PFSK-1 (cell line): ENCODE data around the gene MTCL3.

Experiments
- FOXP2 ChIP-seq: optimal IDR thresholded peaks from 2 replicates; pipeline ENCODE3; 2011; ENCODE audit warnings: borderline replicate concordance, control low read depth, inconsistent platforms; ENCODE audit not compliant: insufficient read depth; ENCODE audit errors: extremely low read length, extremely low read depth
- POLR2AphosphoS5 ChIP-seq: IDR thresholded peaks from 2 replicates; pipeline ENCODE4 v1.6.1; 2012; ENCODE audit warnings: low read depth, mild to moderate bottlenecking, control low read depth, low read length, moderate library complexity
- SIN3A ChIP-seq: IDR thresholded peaks from 2 replicates; pipeline ENCODE4 v1.6.1; 2012; ENCODE audit warnings: mild to moderate bottlenecking, low read length, moderate library complexity, borderline replicate concordance; ENCODE audit not compliant: insufficient read depth
- TAF1 ChIP-seq: IDR thresholded peaks from 2 replicates; pipeline ENCODE4 v1.6.1; 2012; ENCODE audit warnings: low read length, control low read depth, borderline replicate concordance; ENCODE audit not compliant: insufficient read depth
- TF ChIP-seq, protein P1 (sequence below), 2 experiments: IDR thresholded peaks; 2 replicates each; pipeline versions ENCODE4 v1.6.1 to v1.8.0; 2011 to 2012; ENCODE audit warnings: low read depth in 2 of 2, low read length in 2 of 2, control low read depth in 1 of 2, inconsistent platforms in 1 of 2, mild to moderate bottlenecking in 1 of 2, moderate library complexity in 1 of 2; ENCODE audit not compliant: insufficient read depth in 1 of 2

MTCL3 gene

DNA sequence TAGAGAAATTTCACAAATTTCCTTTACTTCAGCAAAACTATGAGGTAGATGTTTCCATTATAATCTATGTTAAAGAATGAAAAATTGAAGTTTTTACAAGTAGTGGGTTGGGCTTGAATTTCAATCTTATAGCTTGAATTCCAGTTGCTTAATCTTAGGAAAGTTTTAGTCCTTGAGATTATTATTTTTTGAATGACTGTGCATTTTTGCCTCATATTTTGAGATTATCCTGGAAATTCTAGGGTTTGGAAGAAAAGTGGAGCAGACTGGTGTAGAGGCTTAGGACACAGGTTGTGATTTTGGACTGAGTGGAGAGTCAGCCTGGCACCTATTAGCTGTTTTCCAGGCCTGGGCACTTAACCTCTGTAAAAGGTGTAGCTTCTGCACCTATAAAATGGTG lies 5.7 kb downstream of the MTCL3 start:
- TF ChIP-seq FOXP2 (no peak), POLR2AphosphoS5 (no peak), TAF1 (no peak), SIN3A (no peak)
- TF ChIP-seq, protein P1, sequence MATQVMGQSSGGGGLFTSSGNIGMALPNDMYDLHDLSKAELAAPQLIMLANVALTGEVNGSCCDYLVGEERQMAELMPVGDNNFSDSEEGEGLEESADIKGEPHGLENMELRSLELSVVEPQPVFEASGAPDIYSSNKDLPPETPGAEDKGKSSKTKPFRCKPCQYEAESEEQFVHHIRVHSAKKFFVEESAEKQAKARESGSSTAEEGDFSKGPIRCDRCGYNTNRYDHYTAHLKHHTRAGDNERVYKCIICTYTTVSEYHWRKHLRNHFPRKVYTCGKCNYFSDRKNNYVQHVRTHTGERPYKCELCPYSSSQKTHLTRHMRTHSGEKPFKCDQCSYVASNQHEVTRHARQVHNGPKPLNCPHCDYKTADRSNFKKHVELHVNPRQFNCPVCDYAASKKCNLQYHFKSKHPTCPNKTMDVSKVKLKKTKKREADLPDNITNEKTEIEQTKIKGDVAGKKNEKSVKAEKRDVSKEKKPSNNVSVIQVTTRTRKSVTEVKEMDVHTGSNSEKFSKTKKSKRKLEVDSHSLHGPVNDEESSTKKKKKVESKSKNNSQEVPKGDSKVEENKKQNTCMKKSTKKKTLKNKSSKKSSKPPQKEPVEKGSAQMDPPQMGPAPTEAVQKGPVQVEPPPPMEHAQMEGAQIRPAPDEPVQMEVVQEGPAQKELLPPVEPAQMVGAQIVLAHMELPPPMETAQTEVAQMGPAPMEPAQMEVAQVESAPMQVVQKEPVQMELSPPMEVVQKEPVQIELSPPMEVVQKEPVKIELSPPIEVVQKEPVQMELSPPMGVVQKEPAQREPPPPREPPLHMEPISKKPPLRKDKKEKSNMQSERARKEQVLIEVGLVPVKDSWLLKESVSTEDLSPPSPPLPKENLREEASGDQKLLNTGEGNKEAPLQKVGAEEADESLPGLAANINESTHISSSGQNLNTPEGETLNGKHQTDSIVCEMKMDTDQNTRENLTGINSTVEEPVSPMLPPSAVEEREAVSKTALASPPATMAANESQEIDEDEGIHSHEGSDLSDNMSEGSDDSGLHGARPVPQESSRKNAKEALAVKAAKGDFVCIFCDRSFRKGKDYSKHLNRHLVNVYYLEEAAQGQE (IDR thresholded peaks at IDR 0.05; ENCODE audit: insufficient read depth in 1 of 2, low read depth in 2 of 2, low read length in 2 of 2) = no peak

DNA sequence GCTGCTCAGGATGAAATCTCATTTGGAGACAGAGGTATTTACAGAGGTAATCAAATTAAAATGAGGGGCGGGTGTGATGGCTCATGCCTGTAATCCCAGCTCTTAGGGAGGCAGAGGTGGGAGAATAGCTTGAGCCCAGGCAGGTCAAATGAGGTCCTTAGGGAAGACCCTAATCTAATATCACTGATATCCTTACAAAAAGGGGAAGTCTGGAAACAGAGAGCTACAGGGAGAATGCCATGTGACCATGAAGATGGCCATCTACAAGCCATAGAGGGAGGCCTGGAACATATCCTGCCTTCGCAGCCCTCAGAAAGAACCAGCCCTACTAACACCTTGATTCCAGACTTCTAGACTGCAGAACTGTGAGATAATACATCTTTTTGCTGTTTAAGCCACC lies 8.3 kb downstream of the MTCL3 start:
- no peak for TF ChIP-seq POLR2AphosphoS5
- TF ChIP-seq TAF1 = no peak
- TF ChIP-seq, protein P1 (IDR thresholded peaks at IDR 0.05; ENCODE audit: insufficient read depth in 1 of 2, low read depth in 2 of 2, low read length in 2 of 2) = no peak
- no peak for TF ChIP-seq FOXP2
- no peak for TF ChIP-seq SIN3A

DNA sequence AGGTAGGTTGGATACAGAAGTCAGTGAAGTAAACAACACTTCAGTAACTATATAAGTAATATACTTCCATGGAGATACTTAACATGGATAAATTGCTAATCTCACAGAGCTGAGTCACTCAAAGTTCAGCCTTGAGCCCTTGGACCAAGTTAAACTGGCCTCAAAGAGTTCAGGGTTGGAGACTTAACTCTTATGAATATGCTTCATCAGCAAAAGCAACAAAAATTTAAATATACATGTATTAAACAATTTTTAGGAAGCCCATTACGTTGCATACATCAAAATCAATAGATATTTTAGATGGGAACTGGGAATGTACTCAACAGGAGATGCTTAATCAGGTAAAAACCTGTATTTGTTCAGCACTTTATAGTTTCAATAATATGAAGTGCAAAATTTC lies 12.2 kb downstream of the MTCL3 start:
- TF ChIP-seq TAF1 (no peak), FOXP2 (no peak), SIN3A (no peak), POLR2AphosphoS5 (no peak)
- TF ChIP-seq, protein P1 (IDR thresholded peaks at IDR 0.05; ENCODE audit: insufficient read depth in 1 of 2, low read depth in 2 of 2, low read length in 2 of 2) = no peak

DNA sequence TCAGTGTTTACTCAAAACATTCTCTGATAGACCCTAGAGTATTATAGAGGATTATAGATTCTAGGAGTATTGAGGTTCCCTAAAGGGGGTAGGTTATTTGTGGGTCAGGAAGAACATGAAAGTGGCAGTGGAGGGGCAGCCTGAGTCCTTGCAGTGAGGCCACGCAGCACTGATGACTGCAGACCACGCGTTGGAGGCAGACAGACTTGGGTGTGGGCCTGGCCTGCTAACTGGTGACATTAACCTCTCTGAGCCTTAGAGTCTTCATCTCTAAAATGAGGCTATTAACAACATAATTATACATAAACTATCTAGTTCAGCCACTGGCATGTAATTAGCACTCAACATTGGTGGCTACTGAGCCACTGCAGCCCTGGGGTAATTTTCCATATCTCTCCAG lies 16.1 kb downstream of the MTCL3 start:
- TF ChIP-seq, protein P1 (IDR thresholded peaks at IDR 0.05; ENCODE audit: insufficient read depth in 1 of 2, low read depth in 2 of 2, low read length in 2 of 2) = no peak
- no peak for TF ChIP-seq FOXP2
- no peak for TF ChIP-seq TAF1
- no peak for TF ChIP-seq POLR2AphosphoS5
- no peak for TF ChIP-seq SIN3A

DNA sequence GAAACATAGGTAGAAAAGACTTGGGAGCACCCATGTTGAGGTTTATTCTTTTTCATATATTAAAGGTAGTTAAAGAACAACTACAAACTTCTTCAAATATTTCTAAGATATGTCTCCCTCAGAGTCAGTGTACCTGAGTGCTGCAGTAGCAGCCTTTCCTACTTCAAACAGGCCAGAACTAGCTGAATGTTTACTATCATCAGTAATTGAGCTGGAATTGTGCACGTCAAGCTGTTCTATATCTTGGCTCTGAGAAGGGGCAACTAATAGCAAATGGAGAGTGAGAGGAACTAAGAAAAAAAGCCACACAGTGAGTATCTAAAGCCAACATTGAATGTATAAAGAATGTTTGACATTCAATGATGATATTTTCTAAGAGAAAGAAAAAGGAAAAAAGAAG lies 21.7 kb downstream of the MTCL3 start:
- TF ChIP-seq TAF1 = no peak
- TF ChIP-seq, protein P1 (IDR thresholded peaks at IDR 0.05; ENCODE audit: insufficient read depth in 1 of 2, low read depth in 2 of 2, low read length in 2 of 2) = no peak
- no peak for TF ChIP-seq FOXP2
- no peak for TF ChIP-seq POLR2AphosphoS5
- TF ChIP-seq SIN3A = no peak
